Aorta (tissue), 5 donors: ENCODE results near the gene DNAJC21. TPM values are rescaled to one million over a fixed set of nuclear protein-coding genes. Genes with fewer than 3 reads are reported as not detected.

Source experiments
- ATAC-seq: fragments of 200-7000 bp; cut with Tn5 transposase; one replicate; pipeline ENCODE4 v1.9.1; 2022; ENCODE audit warnings: moderate library complexity; ENCODE audit not compliant: low FRiP score
- DNase-seq, 2 donors: peaks; one replicate each; pipeline ENCODE4 v3.0.0-alpha.2; 2020
- H3K27ac ChIP-seq, 2 donors: one replicate each; pipeline ENCODE4 v1.5.1; 2013; ENCODE audit warnings: low read length in 2 of 2, mild to moderate bottlenecking in 2 of 2, moderate library complexity in 2 of 2, control low read depth in 1 of 2, inconsistent platforms in 1 of 2, low read depth in 1 of 2
- H3K27me3 ChIP-seq, 2 donors: one replicate each; pipeline ENCODE4 v1.6.1; 2013; ENCODE audit warnings: control low read depth in 1 of 2, low read length in 1 of 2, mild to moderate bottlenecking in 1 of 2, moderate library complexity in 1 of 2; ENCODE audit not compliant: insufficient read depth in 2 of 2, control insufficient read depth in 1 of 2
- H3K36me3 ChIP-seq, 2 donors: one replicate each; pipeline ENCODE4 v1.6.1; 2013; ENCODE audit warnings: control low read depth in 1 of 2, low read length in 1 of 2, mild to moderate bottlenecking in 1 of 2; ENCODE audit not compliant: insufficient read depth in 2 of 2, control insufficient read depth in 1 of 2
- H3K4me1 ChIP-seq, 2 donors: one replicate each; pipeline ENCODE4 v1.6.1; 2013; ENCODE audit warnings: low read length in 2 of 2, control low read depth in 1 of 2, mild to moderate bottlenecking in 1 of 2, moderate library complexity in 1 of 2; ENCODE audit not compliant: insufficient read depth in 2 of 2, control insufficient read depth in 1 of 2
- H3K4me3 ChIP-seq, 2 donors: one replicate each; pipeline ENCODE4 v1.5.1; 2013; ENCODE audit warnings: low read length in 2 of 2, control low read depth in 1 of 2, mild to moderate bottlenecking in 1 of 2
- H3K9me3 ChIP-seq: one replicate; pipeline ENCODE4 v1.6.1; 2013; ENCODE audit warnings: mild to moderate bottlenecking, low read length; ENCODE audit not compliant: control insufficient read depth
- WGBS, 2 donors: extraction: QIAGEN DNeasy Blood & Tissue Kit; methylation state at CpG; one replicate each; pipeline ENCODE4 v1.1.7; 2013; 5-methylcytosine and 5-hydroxymethylcytosine counted together
- intact Hi-C, 2 donors: fragments of 100-400 bp; cut with DNase I; formaldehyde crosslinking; loops; one replicate each; pipeline versions ENCODE4 v1.14.2 to v1.15.0; 2022
- polyA plus RNA-seq, 2 donors: library from polyadenylated mRNA; stranded (reverse); fragments of 200-250 nt; gene quantifications; one replicate each; pipeline ENCODE4 v1.2.3, GENCODE V29; 2013
- total RNA-seq, 2 donors: library from RNA; stranded (reverse); fragmentation: NEBNext Ultra II Directional; extraction: Animal tissue kit (Norgen Biotek cat#: 25700); gene quantifications; one replicate each; pipeline ENCODE4 v1.2.1, GENCODE V29; 2021
- donor health status: healthy with polysubstance abuse.
- donor health status: Bipolar disorder and iron deficiency.
- donor health status: DM: no; HTN: no; CAD: no.
- donor health status: DM: no; HTN: no; CAD: no.
- donor health status: DM: yes; HTN: yes; CAD: no.

The DNAJC21 gene
- total and polyA plus RNA-seq, 4 donors = 26.9 to 50.9 (median 44.8) TPM

DNA sequence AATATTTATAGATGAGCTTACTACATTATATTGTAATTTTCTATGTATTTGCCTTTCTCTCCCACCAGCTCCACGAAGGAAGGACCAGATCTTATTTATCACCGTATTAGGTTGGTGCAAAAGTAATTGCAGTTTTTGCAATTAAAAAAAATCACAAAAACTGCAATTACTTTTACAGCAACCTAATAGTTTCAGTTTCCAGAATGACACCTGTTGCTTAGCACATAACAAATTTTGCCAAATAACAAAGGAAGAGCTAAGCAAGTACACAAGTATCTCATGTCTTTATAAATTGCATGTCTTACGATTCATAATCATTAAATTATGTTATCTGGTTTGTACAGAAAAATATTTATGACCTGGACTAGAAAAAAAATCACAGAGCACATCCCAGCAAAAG is 72.5 kb downstream of the DNAJC21 start:
- ATAC-seq = no peak
- intact Hi-C loops = loop anchor here in 1 of 2 donors (5.0 kb wide), 1 partner anchor 525 kb away; no protein-coding TSS in a partner anchor

GRCh38 chr5:35002459-35002858 is 73.1 kb downstream of the DNAJC21 start:
- H3K36me3 ChIP-seq = no peaks in the 10 kb centered on the region
- intact Hi-C loops = loop anchor here in 1 of 2 donors (5.0 kb wide), 1 partner anchor 525 kb away; no protein-coding TSS in a partner anchor
- WGBS, 2 donors = 91 to 92% methylated on average over 6 of the region's 6 CpGs
- no peaks in the 10 kb centered on the region for H3K9me3 ChIP-seq
- H3K4me1 ChIP-seq = no peaks in the 10 kb centered on the region
- no peak overlapping the region for H3K27ac ChIP-seq
- H3K27me3 ChIP-seq = no peaks in the 10 kb centered on the region
- H3K4me3 ChIP-seq = no peak overlapping the region
- no peak for DNase-seq
- ATAC-seq = no peak

More for the DNA sequence above, 72.5 kb downstream of the DNAJC21 start:
- no peak overlapping the region for H3K27ac ChIP-seq
- H3K4me1 ChIP-seq = no peaks in the 10 kb centered on the region
- no peak for DNase-seq
- no peaks in the 10 kb centered on the region for H3K36me3 ChIP-seq
- H3K27me3 ChIP-seq = no peaks in the 10 kb centered on the region
- no peak overlapping the region for H3K4me3 ChIP-seq
- WGBS, 2 donors = 73 to 75% methylated on average over 3 of the region's 3 CpGs
- H3K9me3 ChIP-seq = no peaks in the 10 kb centered on the region

DNA sequence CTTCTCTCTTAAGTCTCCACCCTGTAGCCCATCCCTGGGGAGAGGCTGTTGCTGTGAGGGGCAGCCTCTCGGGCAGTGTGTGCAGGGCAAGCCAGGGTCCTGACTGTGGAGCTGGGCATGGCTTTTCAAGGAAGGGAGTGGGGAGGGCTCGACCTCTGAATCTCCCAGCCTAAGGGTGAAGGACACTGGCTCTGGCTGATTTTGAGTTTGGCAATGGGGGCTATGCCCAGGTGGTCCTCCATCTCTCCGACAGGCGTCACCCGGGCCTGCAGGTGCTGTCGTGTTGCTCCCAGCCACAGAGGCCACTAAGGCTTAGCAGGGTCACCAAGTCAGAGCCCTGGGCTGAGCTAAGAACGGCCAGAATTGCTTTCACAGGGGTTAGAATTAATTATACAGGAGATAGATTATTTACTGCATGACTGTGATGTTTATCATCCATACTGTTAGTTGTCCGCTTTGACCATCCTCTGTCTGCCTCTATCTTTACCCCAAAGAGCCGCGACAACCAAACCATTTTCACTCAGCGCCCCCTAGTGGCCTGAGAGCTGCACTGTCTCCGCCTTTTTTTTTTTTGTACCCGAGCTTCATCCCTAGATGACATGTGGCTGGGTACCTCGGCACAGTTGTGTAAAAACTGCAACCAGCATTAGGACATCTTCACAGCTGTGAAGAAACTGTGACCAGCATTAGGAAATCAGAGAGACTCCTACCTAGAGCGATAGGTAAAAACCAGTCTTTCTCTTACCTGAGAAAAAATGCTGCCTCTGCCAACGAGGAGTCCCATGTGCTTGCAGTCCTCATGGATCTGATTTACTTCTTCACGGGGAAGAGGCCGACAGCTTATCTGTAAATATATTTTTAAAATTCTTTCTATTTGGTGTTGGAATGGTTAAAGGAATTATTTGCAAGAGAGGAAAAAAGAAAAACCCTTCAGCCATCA is 73.9 kb downstream of the DNAJC21 start:
- WGBS, 2 donors = 39 to 41% methylated on average over 18 of the region's 18 CpGs
- Histone ChIP-seq H3K36me3 (no peaks in the 10 kb centered on the region), H3K9me3 (no peaks in the 10 kb centered on the region), H3K27me3 (no peaks in the 10 kb centered on the region), H3K27ac (no peak overlapping the region), H3K4me3 (no peak overlapping the region), H3K4me1 (no peaks in the 10 kb centered on the region)
- ATAC-seq (peak; percentile 73), DNase-seq (peak; percentile 53 to 76)
- intact Hi-C loops = loop anchor here in 1 of 2 donors (5.0 kb wide), 1 partner anchor 526 kb away; no protein-coding TSS in a partner anchor

DNA sequence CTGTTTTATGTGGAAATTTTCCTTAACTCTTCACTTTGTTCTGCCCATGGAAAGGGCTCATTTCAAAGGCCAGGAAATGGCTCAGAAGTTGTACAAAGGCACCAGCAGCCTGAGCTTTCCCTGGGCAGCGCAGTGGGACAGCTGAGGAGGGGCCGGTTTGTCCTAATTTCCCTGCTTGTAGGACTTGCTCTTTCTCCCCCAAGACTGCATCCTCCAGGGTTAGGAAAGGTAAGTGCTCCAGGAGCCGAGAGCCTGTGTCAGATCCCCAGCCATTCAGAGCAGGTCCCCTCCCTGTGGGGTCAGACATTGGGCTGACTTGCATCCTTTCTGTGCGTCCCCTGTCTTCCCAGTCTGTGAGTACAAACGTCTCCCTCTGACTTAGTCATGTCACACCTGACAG is 74.8 kb downstream of the DNAJC21 start:
- H3K9me3 ChIP-seq = no peaks in the 10 kb centered on the region
- no peak overlapping the region for H3K4me3 ChIP-seq
- no peak for DNase-seq
- intact Hi-C loops = loop anchor here in 1 of 2 donors (5.0 kb wide), 1 partner anchor 527 kb away; no protein-coding TSS in a partner anchor
- no peaks in the 10 kb centered on the region for H3K4me1 ChIP-seq
- no peak overlapping the region for H3K27ac ChIP-seq
- ATAC-seq = peak; percentile 11
- no peaks in the 10 kb centered on the region for H3K27me3 ChIP-seq
- WGBS, 2 donors = 64 to 71% methylated on average over 5 of the region's 5 CpGs
- no peaks in the 10 kb centered on the region for H3K36me3 ChIP-seq

- 90 to 91% methylated on average over 1 of the region's 1 CpG for WGBS, 2 donors
- H3K27ac ChIP-seq = no peak overlapping the region
- H3K36me3 ChIP-seq = no peaks in the 10 kb centered on the region
- no peaks in the 10 kb centered on the region for H3K9me3 ChIP-seq
- H3K27me3 ChIP-seq = no peaks in the 10 kb centered on the region
- no peak overlapping the region for H3K4me3 ChIP-seq
- no peaks in the 10 kb centered on the region for H3K4me1 ChIP-seq
- intact Hi-C loops = loop anchor here (5.0 kb wide), 2 partner anchors 527 to 532 kb away; no protein-coding TSS in a partner anchor
- DNase-seq (no peak), ATAC-seq (no peak)
Measured at GRCh38 chr5:35004771-35005170, 75.4 kb downstream of the DNAJC21 start.

Other genes with a start within 250 kb of the DNAJC21 start
- gene TTC23L, start 90.4 kb upstream of the DNAJC21 start, total RNA-seq = under 1 TPM; 0.62 to 0.72 TPM
- 1 to 10 TPM in 1 of 2 donors, not detected in 1; 6.1 TPM for gene TTC23L, start 90.4 kb upstream of the DNAJC21 start, polyA plus RNA-seq
- 10 to 100 TPM; 17.9 to 19.3 TPM for gene RAD1, start 14.1 kb upstream of the DNAJC21 start, total RNA-seq
- gene RAD1, start 14.1 kb upstream of the DNAJC21 start, polyA plus RNA-seq = 10 to 100 TPM; 19.3 to 21.2 TPM
- 10 to 100 TPM; 14.9 to 19.0 TPM for gene BRIX1, start 13.8 kb upstream of the DNAJC21 start, total RNA-seq
- 10 to 100 TPM; 12.4 to 16.6 TPM for gene BRIX1, start 13.8 kb upstream of the DNAJC21 start, polyA plus RNA-seq
- not detected for gene AGXT2, start 118.4 kb downstream of the DNAJC21 start, total RNA-seq
- gene AGXT2, start 118.4 kb downstream of the DNAJC21 start, polyA plus RNA-seq = not detected